AG09309 (cell line): ENCODE results near the gene FMN2.

ENCODE experiments used
- DNase-seq: peaks from one replicate; pipeline ENCODE4 v3.0.0-alpha.2; 2010; ENCODE audit warnings: low read depth
- H3K4me3 ChIP-seq: 2 replicates; pipeline ENCODE4 v1.5.1; 2011; ENCODE audit warnings: mild to moderate bottlenecking, low read depth, low read length, moderate library complexity; ENCODE audit not compliant: control insufficient read depth
- TF ChIP-seq, protein P1 (sequence below): IDR thresholded peaks from 2 replicates; pipeline ENCODE4 v1.5.1; 2011; ENCODE audit warnings: mild to moderate bottlenecking, low read depth, low read length, inconsistent platforms; ENCODE audit not compliant: insufficient read depth, control insufficient read depth; ENCODE audit errors: missing control alignments

FMN2 gene

DNA sequence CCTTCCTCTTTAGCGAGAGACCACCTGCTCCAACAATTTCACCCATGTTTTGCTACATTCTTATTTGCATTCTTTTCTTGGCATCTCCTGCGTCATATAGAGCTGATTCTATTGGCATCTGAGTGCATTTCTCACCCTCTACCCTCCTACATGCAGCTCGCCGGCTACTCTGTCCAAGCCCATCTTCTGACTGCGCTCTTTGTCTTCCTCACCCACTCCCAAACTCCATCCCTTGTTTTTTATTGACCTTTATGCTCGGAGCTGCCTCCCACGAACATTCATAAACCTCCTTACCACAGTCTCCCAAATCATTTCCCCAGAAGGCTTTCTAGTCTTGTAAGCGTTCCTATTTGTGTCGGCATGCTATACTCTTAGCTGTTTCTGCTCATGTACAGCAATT is 33.6 kb upstream of the FMN2 start:
- no peak overlapping the region for H3K4me3 ChIP-seq
- TF ChIP-seq, protein P1, sequence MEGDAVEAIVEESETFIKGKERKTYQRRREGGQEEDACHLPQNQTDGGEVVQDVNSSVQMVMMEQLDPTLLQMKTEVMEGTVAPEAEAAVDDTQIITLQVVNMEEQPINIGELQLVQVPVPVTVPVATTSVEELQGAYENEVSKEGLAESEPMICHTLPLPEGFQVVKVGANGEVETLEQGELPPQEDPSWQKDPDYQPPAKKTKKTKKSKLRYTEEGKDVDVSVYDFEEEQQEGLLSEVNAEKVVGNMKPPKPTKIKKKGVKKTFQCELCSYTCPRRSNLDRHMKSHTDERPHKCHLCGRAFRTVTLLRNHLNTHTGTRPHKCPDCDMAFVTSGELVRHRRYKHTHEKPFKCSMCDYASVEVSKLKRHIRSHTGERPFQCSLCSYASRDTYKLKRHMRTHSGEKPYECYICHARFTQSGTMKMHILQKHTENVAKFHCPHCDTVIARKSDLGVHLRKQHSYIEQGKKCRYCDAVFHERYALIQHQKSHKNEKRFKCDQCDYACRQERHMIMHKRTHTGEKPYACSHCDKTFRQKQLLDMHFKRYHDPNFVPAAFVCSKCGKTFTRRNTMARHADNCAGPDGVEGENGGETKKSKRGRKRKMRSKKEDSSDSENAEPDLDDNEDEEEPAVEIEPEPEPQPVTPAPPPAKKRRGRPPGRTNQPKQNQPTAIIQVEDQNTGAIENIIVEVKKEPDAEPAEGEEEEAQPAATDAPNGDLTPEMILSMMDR: no peak
- no peak for DNase-seq

DNA sequence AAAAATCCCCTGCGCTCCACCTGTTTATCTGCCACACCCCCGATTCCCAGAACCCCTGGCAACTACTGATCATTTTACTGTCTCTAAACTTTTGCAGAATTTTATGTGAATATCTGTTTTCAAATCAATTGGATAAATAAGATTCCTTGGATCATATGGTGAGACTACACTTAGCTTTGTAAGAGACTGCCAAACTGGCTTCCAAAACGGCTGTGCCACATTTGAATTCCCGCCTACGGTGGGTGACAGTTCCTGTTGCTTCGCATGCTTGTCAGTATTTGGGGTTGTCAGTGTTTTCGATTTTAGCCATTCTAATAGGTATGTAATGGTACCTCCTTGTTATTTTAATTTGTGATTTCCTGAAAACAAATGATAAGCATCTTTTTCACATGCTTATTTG is 22.7 kb upstream of the FMN2 start:
- TF ChIP-seq, protein P1: no peak
- H3K4me3 ChIP-seq: no peak overlapping the region
- DNase-seq: no peak

DNA sequence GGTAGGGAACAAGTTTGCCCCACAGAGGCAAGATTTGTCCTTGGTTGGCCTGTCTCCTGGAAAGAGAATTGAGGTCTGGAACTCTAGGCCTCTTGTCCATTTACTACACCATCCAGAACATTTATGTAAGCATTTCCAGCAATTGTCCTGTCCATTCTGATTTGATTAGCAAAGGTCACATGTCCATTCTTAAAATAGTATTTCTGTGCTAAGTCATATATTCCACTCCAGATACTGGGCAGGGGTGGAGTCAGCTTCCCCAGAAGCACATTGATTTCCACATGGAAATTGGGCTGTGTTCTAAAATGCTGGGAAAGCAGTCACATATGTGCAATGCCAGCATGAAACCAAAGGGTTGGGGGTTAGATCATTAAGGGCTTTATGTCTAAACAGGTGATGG is 21.5 kb upstream of the FMN2 start:
- TF ChIP-seq, protein P1: no peak
- H3K4me3 ChIP-seq: no peak overlapping the region
- no peak for DNase-seq

DNA sequence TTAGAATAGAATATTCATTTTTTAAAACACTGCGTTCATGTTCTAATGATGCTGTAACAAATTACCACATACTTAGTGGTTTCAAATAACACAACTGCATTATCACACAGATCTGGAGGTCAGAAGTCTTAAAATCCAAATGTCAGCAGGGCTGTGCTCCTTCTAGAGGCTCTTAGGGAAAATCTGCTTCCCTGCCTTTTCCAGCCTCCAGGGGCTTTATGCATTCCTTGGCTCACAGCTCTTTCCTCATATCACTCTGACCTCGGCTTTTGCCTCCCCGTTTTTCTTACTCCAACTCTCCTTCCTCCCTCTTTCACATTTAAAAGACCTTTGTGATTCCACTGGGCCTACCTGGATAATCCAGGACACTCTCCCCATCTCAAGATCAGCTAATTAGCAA is 18.6 kb upstream of the FMN2 start:
- no peak overlapping the region for H3K4me3 ChIP-seq
- TF ChIP-seq, protein P1: peak; percentile 7
- DNase-seq: no peak

DNA sequence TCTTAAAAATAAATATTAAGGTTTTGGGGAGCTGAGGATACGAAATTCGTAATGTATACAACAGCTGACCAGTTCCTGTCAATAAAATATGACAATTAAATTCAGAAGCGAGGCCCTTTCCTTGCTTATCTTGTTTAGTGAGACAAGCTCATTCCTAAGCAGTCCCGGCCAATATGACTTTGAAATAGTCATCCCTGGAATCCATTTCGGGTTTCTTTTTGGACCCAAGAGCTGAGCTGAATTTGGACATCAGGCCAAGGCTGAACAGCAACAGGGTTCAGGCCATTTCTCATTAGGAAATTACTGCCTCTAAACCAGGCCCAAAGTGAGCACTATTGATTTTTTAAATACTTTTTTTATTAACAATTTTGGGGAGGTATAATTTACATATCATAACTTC is 17.3 kb upstream of the FMN2 start:
- TF ChIP-seq, protein P1: no peak
- DNase-seq: no peak
- H3K4me3 ChIP-seq: no peak overlapping the region

DNA sequence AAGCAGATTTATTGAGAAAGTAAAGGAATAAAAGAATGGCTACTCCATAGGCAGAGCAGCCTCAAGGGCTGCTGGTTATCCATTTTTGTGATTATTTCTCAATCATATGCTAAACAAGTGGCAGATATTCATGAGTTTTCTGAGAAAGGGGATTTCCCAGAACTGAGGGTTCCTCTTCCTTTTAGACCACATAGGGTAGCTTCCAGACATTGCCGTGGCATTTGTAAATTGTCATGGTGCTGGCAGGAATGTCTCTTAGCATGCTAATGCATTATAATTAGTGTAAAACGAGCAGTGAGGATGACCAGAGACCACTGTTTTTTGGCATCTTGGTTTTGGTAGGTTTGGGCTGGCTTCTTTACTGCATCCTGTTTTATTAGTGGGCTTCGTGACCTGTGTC is 16.8 kb upstream of the FMN2 start:
- TF ChIP-seq, protein P1: no peak
- H3K4me3 ChIP-seq: no peak overlapping the region
- no peak for DNase-seq

DNA sequence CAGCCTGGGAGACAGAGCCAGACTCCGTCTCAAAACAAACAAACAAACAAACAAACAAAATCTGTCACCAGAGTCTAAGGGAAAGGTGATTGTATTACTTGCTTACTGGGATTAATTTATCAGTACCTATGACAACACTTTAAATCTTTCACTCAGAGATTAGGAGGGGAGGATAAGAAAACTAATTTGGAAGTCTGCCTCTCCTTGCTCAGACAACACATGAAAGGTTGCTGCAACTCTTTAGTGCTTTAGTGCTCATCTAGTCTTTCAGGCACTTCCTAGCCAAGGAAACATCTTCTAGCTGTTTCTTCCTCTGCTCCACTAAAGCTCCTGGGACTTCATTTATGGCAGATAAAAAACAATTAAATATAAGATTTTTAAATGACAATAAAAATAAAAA is 7.3 kb upstream of the FMN2 start:
- TF ChIP-seq, protein P1: no peak
- H3K4me3 ChIP-seq: no peak overlapping the region
- DNase-seq: no peak
